GM12878 (cell line): Measurements from ENCODE around the gene DDR1. TPM values are rescaled to one million over a fixed set of nuclear protein-coding genes. Genes with fewer than 3 reads are reported as not detected.

Experiments used
- BMI1 ChIP-seq: fragments of 450-650 bp; IDR thresholded peaks from 2 replicates; pipeline ENCODE4 v1.6.1; 2016; ENCODE audit warnings: mild to moderate bottlenecking, moderate library complexity, borderline replicate concordance
- BRCA1 ChIP-seq: IDR thresholded peaks from 2 replicates; pipeline ENCODE4 v1.6.1; 2011; ENCODE audit warnings: low read depth, low read length, improper control_type of control experiment
- CREM ChIP-seq: IDR thresholded peaks from 2 replicates; pipeline ENCODE4 v1.6.1; 2014; ENCODE audit warnings: antibody characterized with exemption, low read depth
- FOXM1 ChIP-seq: IDR thresholded peaks from 2 replicates; pipeline ENCODE4 v1.6.1; 2012; ENCODE audit warnings: low read depth, mild to moderate bottlenecking, inconsistent platforms, low read length, moderate library complexity
- MEF2B ChIP-seq: fragments of 450-650 bp; IDR thresholded peaks from 2 replicates; pipeline ENCODE4 v1.6.1; 2018; ENCODE audit warnings: mild to moderate bottlenecking, moderate library complexity; ENCODE audit not compliant: partially characterized antibody, poor library complexity, severe bottlenecking
- PML ChIP-seq: IDR thresholded peaks from 2 replicates; pipeline ENCODE4 v1.6.1; 2012; ENCODE audit warnings: low read length, inconsistent platforms
- RAD21 ChIP-seq: IDR thresholded peaks from 2 replicates; pipeline ENCODE4 v1.6.1; 2011; ENCODE audit warnings: mild to moderate bottlenecking, low read depth, low read length, moderate library complexity; ENCODE audit not compliant: insufficient read depth
- RAD51 ChIP-seq: fragments of 450-650 bp; IDR thresholded peaks from 2 replicates; pipeline ENCODE4 v1.6.1; 2016; ENCODE audit warnings: moderate library complexity, mild to moderate bottlenecking, inconsistent platforms
- SKIL ChIP-seq: fragments of 450-650 bp; IDR thresholded peaks from 2 replicates; pipeline ENCODE4 v1.6.1; 2017; ENCODE audit warnings: mild to moderate bottlenecking, low read depth, inconsistent platforms; ENCODE audit not compliant: poor library complexity, severe bottlenecking
- SRF ChIP-seq, 2 experiments: IDR thresholded peaks; 2 replicates each; pipeline ENCODE4 v1.6.1; 2011; ENCODE audit warnings: low read depth in 2 of 2, low read length in 2 of 2, mild to moderate bottlenecking in 1 of 2, moderate library complexity in 1 of 2
- SUPT20H ChIP-seq: IDR thresholded peaks from 2 replicates; pipeline ENCODE4 v1.6.1; 2011; ENCODE audit warnings: low read depth, mild to moderate bottlenecking, low read length, moderate library complexity, borderline replicate concordance; ENCODE audit not compliant: control insufficient read depth
- TBL1XR1 ChIP-seq: IDR thresholded peaks from 2 replicates; pipeline ENCODE4 v1.6.1; 2012; ENCODE audit warnings: low read depth, low read length, improper control_type of control experiment
- ZNF207 ChIP-seq: fragments of 450-650 bp; IDR thresholded peaks from 2 replicates; pipeline ENCODE4 v1.6.1; 2014; ENCODE audit warnings: antibody characterized with exemption, mild to moderate bottlenecking, borderline replicate concordance
- ZNF217 ChIP-seq: fragments of 450-650 bp; IDR thresholded peaks from 2 replicates; pipeline ENCODE4 v1.6.1; 2017; ENCODE audit warnings: antibody characterized with exemption, mild to moderate bottlenecking
- ZNF687 ChIP-seq: fragments of 450-650 bp; IDR thresholded peaks from 2 replicates; pipeline ENCODE4 v1.6.1; 2017; ENCODE audit warnings: mild to moderate bottlenecking, moderate library complexity
- ZSCAN29 ChIP-seq: fragments of 450-650 bp; IDR thresholded peaks from 2 replicates; pipeline ENCODE4 v1.6.1; 2017; ENCODE audit warnings: mild to moderate bottlenecking, moderate library complexity
- polyA plus RNA-seq, 11 experiments: library from polyadenylated mRNA; depleted of rRNA in 4 of 11; unstranded in 6 of 11; stranded (reverse) in 5 of 11; fragments of >200 nt; fragmentation: Nextera tagmentation in 4 of 11; fragmentation: Illumina TruSeq in 1 of 11; extraction: Ambion mirVana in 4 of 11; extraction: Trizol in 1 of 11; gene quantifications; 1 replicate in 1 of 11; 2 replicates in 10 of 11; pipeline versions ENCODE4 v1.2.1 to v1.2.3, GENCODE V29; 2011 to 2016; ENCODE audit warnings: inconsistent platforms in 2 of 11, missing spikeins in 2 of 11, low read depth in 1 of 11
- total RNA-seq, 4 experiments: library from RNA; depleted of rRNA in 3 of 4; stranded (reverse); fragments of >200 nt in 3 of 4; fragmentation: Illumina TruSeq in 1 of 4; extraction: Trizol in 1 of 4; gene quantifications; 2 replicates each; pipeline versions ENCODE4 v1.2.1 to v1.2.3, GENCODE V29; 2013 to 2021
- TF ChIP-seq, protein P1 (sequence below): fragments of 450-650 bp; IDR thresholded peaks from 2 replicates; pipeline ENCODE4 v1.6.1; 2017; ENCODE audit warnings: mild to moderate bottlenecking, moderate library complexity
- TF ChIP-seq, protein P2 (sequence below): IDR thresholded peaks from 2 replicates; pipeline ENCODE4 v1.6.1; 2012; ENCODE audit warnings: low read length, inconsistent platforms

Gene DDR1
- total and polyA plus RNA-seq, 10 of the 15 experiments (the other 5 are each of a cell fraction or from before 2014, with no cell fraction given) = 1.1 to 39.0 (median 11.9) TPM

GRCh38 chr6:30900863-30901417 lies 16.6 kb downstream of the DDR1 start (continued):
- TF ChIP-seq, protein P1, sequence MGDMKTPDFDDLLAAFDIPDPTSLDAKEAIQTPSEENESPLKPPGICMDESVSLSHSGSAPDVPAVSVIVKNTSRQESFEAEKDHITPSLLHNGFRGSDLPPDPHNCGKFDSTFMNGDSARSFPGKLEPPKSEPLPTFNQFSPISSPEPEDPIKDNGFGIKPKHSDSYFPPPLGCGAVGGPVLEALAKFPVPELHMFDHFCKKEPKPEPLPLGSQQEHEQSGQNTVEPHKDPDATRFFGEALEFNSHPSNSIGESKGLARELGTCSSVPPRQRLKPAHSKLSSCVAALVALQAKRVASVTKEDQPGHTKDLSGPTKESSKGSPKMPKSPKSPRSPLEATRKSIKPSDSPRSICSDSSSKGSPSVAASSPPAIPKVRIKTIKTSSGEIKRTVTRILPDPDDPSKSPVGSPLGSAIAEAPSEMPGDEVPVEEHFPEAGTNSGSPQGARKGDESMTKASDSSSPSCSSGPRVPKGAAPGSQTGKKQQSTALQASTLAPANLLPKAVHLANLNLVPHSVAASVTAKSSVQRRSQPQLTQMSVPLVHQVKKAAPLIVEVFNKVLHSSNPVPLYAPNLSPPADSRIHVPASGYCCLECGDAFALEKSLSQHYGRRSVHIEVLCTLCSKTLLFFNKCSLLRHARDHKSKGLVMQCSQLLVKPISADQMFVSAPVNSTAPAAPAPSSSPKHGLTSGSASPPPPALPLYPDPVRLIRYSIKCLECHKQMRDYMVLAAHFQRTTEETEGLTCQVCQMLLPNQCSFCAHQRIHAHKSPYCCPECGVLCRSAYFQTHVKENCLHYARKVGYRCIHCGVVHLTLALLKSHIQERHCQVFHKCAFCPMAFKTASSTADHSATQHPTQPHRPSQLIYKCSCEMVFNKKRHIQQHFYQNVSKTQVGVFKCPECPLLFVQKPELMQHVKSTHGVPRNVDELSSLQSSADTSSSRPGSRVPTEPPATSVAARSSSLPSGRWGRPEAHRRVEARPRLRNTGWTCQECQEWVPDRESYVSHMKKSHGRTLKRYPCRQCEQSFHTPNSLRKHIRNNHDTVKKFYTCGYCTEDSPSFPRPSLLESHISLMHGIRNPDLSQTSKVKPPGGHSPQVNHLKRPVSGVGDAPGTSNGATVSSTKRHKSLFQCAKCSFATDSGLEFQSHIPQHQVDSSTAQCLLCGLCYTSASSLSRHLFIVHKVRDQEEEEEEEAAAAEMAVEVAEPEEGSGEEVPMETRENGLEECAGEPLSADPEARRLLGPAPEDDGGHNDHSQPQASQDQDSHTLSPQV = no peak
- no peak for TF ChIP-seq SRF (IDR thresholded peaks at IDR 0.05; ENCODE audit: low read depth in 2 of 2, low read length in 2 of 2)
- TF ChIP-seq, protein P2, sequence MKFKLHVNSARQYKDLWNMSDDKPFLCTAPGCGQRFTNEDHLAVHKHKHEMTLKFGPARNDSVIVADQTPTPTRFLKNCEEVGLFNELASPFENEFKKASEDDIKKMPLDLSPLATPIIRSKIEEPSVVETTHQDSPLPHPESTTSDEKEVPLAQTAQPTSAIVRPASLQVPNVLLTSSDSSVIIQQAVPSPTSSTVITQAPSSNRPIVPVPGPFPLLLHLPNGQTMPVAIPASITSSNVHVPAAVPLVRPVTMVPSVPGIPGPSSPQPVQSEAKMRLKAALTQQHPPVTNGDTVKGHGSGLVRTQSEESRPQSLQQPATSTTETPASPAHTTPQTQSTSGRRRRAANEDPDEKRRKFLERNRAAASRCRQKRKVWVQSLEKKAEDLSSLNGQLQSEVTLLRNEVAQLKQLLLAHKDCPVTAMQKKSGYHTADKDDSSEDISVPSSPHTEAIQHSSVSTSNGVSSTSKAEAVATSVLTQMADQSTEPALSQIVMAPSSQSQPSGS = no peak
- TF ChIP-seq SUPT20H = no peak
- no peak; the same call in 1 of the 2 replicates for TF ChIP-seq ZNF217
- TF ChIP-seq BMI1 = peak; percentile 24; the same call in 1 of the 2 replicates
- no peak for TF ChIP-seq ZSCAN29
- no peak for TF ChIP-seq ZNF207
- TF ChIP-seq PML = no peak
- no peak for TF ChIP-seq ZNF687
- no peak for TF ChIP-seq BRCA1
- peak; percentile 52 for TF ChIP-seq SKIL
- peak; percentile 94 for TF ChIP-seq MEF2B
- TF ChIP-seq RAD51 = peak; percentile 30; the same call in 1 of the 2 replicates
- TF ChIP-seq CREM = no peak
- TF ChIP-seq RAD21 = no peak
- TF ChIP-seq TBL1XR1 = no peak
- TF ChIP-seq FOXM1 = no peak
